Suppressor macrophage treated with lipopolysaccharide for 1 hour (primary cell): ENCODE results near the gene NMNAT2.

Experiments used
- DNase-seq, 3 donors: peaks; one replicate each; pipeline ENCODE4 v3.0.0-alpha.2; 2020 to 2022

NMNAT2 gene

GRCh38 chr1:183363972-183364371, 54.2 kb downstream of the NMNAT2 start:
- DNase-seq = peak; percentile 78 to 96 (median 95)

- no peak for DNase-seq
These were observed 57.1 kb downstream of the NMNAT2 start for GRCh38 chr1:183361081-183361480.

GRCh38 chr1:183360473-183360872, 57.7 kb downstream of the NMNAT2 start:
- no peak for DNase-seq

- no peak for DNase-seq
These were observed 61.5 kb downstream of the NMNAT2 start for GRCh38 chr1:183356534-183357182.

- DNase-seq = no peak
These were observed 62.4 kb downstream of the NMNAT2 start for GRCh38 chr1:183355797-183356196.

- no peak for DNase-seq
These were observed 63.0 kb downstream of the NMNAT2 start for GRCh38 chr1:183355181-183355580.

- DNase-seq = no peak
These were observed 64.6 kb downstream of the NMNAT2 start for GRCh38 chr1:183353597-183353996.

- no peak for DNase-seq
These were observed 68.9 kb downstream of the NMNAT2 start for GRCh38 chr1:183349201-183349711.

- peak in 1 of 3 donors; percentile 17 for DNase-seq
These were observed 71.9 kb downstream of the NMNAT2 start for GRCh38 chr1:183346276-183346732.

- DNase-seq = no peak
These were observed 78.5 kb downstream of the NMNAT2 start for GRCh38 chr1:183339556-183340167.

GRCh38 chr1:183331091-183331742, 87.0 kb downstream of the NMNAT2 start:
- DNase-seq = no peak

GRCh38 chr1:183330335-183330734, 87.8 kb downstream of the NMNAT2 start:
- DNase-seq = no peak

GRCh38 chr1:183328371-183328770, 89.8 kb downstream of the NMNAT2 start:
- no peak for DNase-seq

- no peak for DNase-seq
These were observed 90.5 kb downstream of the NMNAT2 start for GRCh38 chr1:183327434-183328290.

GRCh38 chr1:183323849-183324683, 94.1 kb downstream of the NMNAT2 start:
- DNase-seq = no peak

GRCh38 chr1:183319606-183320005, 98.6 kb downstream of the NMNAT2 start:
- peak; percentile 16 to 52 (median 36) for DNase-seq

GRCh38 chr1:183319051-183319450, 99.1 kb downstream of the NMNAT2 start:
- peak in 1 of 3 donors; percentile 22 for DNase-seq

GRCh38 chr1:183318433-183318832, 99.7 kb downstream of the NMNAT2 start:
- peak; percentile 93 to 95 (median 93) for DNase-seq

- no peak for DNase-seq
These were observed 102.0 kb downstream of the NMNAT2 start for GRCh38 chr1:183315991-183316758.

GRCh38 chr1:183313063-183313462, 105.1 kb downstream of the NMNAT2 start:
- DNase-seq = no peak
